Mucosa of stomach (tissue), 1 donor: ENCODE data around the gene TIGD7.

Experiments used
- H3K27me3 ChIP-seq: one replicate; pipeline ENCODE4 v1.7.0; 2013; ENCODE audit warnings: mild to moderate bottlenecking, low read length; ENCODE audit not compliant: control insufficient read depth, insufficient read depth
- H3K36me3 ChIP-seq: one replicate; pipeline ENCODE4 v1.7.0; 2013; ENCODE audit warnings: low read length; ENCODE audit not compliant: control insufficient read depth, insufficient read depth
- H3K4me1 ChIP-seq: one replicate; pipeline ENCODE4 v1.7.0; 2013; ENCODE audit warnings: mild to moderate bottlenecking, low read length; ENCODE audit not compliant: control insufficient read depth, insufficient read depth
- H3K4me3 ChIP-seq: one replicate; pipeline ENCODE4 v1.7.0; 2013; ENCODE audit warnings: low read length
- H3K9ac ChIP-seq: one replicate; pipeline ENCODE4 v1.7.0; 2013; ENCODE audit warnings: mild to moderate bottlenecking, low read length, moderate library complexity
- H3K9me3 ChIP-seq: one replicate; pipeline ENCODE4 v1.7.0; 2013; ENCODE audit warnings: mild to moderate bottlenecking, low read length, moderate library complexity; ENCODE audit not compliant: control insufficient read depth
- donor health status: Pancreatic carcinoma.

The TIGD7 gene

DNA sequence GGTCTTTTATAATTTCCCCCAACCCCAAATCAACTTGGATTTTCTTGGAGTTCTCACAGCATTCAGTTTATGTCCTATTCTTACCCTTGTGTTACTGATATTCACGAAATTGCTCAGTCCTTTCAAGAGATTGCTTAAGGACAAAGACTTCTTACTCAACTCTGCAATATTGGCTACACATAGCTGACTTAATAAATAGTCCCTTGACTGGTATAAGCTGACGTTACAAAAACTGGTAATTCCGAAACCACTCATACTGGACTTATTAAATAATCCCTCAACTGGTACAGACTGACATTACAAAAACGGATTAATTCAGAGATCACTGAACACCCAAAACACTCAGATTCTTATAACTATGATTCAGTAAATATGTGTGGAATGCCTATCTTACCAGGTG lies 860 bp downstream of the TIGD7 start:
- H3K27me3 ChIP-seq: no peaks in the 10 kb centered on the region
- peak overlapping the region; percentile 75 for H3K4me3 ChIP-seq
- no peak overlapping the region for H3K9ac ChIP-seq
- peaks cover 52% of the 10 kb centered on the region for H3K9me3 ChIP-seq
- peaks cover 7% of the 10 kb centered on the region for H3K36me3 ChIP-seq
- H3K4me1 ChIP-seq: peaks cover 6% of the 10 kb centered on the region

DNA sequence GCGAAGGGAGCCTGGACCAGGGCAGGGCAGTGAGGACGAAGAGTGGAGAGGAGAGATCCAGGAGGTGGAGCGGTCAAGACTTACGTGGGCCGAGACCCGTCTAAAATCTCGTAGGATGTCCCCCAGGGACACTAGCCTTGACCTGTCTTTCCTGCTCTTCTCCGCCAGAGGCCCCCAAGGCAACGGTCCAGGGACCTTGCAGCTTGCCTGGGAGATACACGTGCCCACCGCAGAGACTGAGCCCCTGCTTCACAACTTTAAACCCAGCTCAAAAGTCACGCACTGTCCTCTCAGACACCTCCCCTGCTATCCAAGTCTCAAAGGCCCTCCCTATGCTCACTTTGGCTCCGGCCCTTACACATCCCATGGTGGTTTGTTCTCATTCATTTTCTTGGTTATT lies 9.4 kb downstream of the TIGD7 start:
- Histone ChIP-seq H3K36me3 (peaks cover 3% of the 10 kb centered on the region), H3K9me3 (peaks cover 21% of the 10 kb centered on the region), H3K4me3 (no peak overlapping the region), H3K9ac (no peak overlapping the region), H3K27me3 (no peaks in the 10 kb centered on the region), H3K4me1 (no peaks in the 10 kb centered on the region)

DNA sequence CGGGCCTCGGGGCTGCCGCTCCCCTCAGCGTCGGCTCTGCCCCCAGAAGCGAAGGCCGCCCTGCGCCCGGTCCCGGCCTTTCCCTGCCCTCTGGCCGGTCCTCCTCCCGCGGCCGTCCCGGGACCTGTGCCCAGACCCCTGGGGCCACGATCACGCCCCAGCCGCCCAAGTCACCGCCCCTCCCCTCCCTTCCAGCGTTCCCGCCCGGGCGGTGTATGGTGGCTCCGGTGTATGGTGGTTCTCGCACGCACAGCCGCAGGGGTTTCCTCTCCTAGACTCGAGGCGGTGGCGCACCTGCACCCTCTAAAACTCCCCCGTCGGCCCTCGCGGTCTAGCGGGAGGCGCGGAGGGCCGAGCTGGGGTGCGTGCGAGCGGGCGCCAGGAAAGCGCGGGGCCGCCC lies 10.0 kb downstream of the TIGD7 start:
- no peak overlapping the region for H3K4me3 ChIP-seq
- H3K9me3 ChIP-seq: peaks cover 27% of the 10 kb centered on the region
- peaks cover 8% of the 10 kb centered on the region for H3K36me3 ChIP-seq
- H3K4me1 ChIP-seq: no peaks in the 10 kb centered on the region
- H3K9ac ChIP-seq: no peak overlapping the region
- H3K27me3 ChIP-seq: no peaks in the 10 kb centered on the region

DNA sequence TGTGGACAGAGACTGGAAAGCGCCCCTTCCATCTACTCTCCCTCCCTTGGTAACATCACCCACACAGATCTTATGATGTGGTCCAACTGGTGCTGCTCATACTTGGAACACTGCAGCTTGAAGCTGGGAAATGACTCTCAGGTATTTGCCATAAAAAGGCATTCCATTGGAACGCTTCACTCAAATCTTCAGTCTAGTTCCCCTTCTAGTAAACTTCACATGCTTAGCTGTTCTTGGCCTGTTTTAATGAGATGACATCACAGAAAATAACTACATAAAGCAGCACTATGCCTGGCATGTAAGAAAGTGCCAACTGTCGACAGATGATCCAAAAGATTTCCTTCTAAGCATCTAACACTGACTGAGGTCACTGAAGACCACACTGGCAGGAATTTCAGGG lies 12.6 kb downstream of the TIGD7 start:
- H3K36me3 ChIP-seq: peaks cover 21% of the 10 kb centered on the region
- peaks cover 44% of the 10 kb centered on the region for H3K9me3 ChIP-seq
- H3K27me3 ChIP-seq: no peaks in the 10 kb centered on the region
- no peaks in the 10 kb centered on the region for H3K4me1 ChIP-seq
- no peak overlapping the region for H3K4me3 ChIP-seq
- no peak overlapping the region for H3K9ac ChIP-seq

DNA sequence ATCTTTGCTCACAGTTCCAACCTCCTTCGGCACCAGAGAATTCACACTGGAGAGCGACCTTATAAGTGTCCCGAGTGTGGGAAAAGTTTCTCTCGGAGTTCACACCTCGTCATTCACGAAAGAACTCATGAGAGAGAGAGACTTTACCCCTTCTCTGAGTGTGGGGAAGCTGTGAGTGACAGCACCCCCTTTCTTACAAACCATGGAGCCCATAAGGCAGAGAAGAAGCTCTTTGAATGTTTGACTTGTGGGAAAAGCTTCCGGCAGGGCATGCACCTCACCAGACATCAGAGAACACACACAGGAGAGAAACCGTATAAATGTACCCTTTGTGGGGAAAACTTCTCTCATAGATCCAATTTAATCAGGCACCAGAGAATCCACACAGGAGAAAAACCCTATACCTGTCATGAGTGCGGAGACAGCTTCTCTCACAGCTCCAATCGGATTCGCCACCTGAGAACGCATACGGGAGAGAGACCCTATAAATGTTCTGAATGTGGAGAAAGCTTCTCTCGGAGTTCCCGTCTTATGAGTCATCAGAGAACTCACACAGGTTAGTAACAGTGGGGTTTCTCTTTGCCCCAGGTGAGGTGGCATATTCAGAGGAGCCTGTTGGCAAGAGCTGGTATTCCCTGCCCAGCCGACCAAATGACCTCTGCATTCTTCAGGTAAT lies 15.1 kb downstream of the TIGD7 start:
- H3K4me1 ChIP-seq: no peaks in the 10 kb centered on the region
- H3K27me3 ChIP-seq: no peaks in the 10 kb centered on the region
- no peak overlapping the region for H3K9ac ChIP-seq
- peaks cover 35% of the 10 kb centered on the region for H3K9me3 ChIP-seq
- peaks cover 34% of the 10 kb centered on the region for H3K36me3 ChIP-seq
- peak overlapping the region; percentile 9 for H3K4me3 ChIP-seq

DNA sequence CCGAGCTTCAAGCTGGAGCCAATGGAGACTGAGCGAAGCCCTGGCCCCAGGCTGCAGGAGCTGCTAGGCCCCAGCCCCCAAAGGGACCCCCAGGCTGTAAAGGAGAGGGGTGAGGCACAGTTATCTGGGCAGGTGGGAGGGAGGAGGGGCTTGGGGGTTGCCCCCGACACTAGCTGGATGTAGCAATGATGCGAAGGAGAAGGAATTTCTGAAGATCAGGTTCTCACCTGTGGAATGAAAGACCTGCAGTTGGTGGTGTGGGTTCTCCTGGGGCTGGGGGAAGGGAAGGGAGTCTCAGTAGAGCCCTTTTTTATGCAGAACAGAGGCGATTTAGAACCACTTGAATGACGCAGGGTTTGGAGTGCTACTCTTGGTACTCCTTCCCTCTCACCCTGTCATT lies 20.1 kb downstream of the TIGD7 start:
- no peaks in the 10 kb centered on the region for H3K27me3 ChIP-seq
- no peak overlapping the region for H3K9ac ChIP-seq
- no peak overlapping the region for H3K4me3 ChIP-seq
- peaks cover 25% of the 10 kb centered on the region for H3K36me3 ChIP-seq
- peaks cover 6% of the 10 kb centered on the region for H3K4me1 ChIP-seq
- H3K9me3 ChIP-seq: peaks cover 21% of the 10 kb centered on the region

DNA sequence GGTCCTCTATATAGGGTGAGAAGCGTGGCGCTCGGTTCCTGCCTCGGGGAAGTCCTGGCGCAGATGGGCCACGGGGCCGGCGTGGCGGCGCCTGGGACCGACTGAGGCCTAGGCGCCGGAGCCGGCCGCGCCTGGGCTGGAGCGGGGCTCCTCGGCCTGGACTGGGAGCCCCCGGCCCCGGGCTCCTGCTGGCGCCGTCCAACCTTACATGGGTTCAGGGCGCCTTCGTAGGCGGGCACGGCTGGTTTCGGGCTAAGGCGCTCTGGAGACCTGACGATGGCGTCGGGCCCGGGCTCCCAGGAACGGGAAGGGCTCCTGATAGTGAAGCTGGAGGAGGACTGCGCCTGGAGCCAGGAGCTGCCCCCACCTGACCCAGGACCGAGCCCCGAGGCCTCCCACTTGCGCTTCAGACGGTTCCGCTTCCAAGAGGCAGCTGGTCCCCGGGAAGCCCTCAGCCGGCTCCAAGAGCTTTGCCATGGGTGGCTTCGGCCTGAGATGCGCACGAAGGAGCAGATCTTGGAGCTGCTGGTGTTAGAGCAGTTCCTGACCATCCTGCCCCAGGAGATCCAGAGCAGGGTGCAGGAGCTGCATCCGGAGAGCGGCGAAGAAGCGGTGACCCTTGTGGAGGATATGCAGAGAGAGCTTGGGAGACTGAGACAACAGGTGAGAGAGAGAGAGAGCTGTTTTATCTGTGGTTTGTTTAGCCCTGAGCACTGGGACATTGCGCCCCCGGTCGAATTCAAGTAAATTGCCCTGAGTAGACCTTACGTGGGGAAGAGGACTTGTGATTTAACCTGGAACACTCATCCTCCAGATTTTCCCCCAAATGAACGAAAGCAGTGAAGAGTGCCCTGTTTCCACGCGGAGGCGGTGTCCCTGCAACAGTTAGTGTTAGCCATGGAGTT lies 21.4 kb downstream of the TIGD7 start:
- Histone ChIP-seq H3K9me3 (peaks cover 7% of the 10 kb centered on the region), H3K36me3 (peaks cover 13% of the 10 kb centered on the region), H3K4me1 (peaks cover 6% of the 10 kb centered on the region), H3K27me3 (no peaks in the 10 kb centered on the region), H3K9ac (peak overlapping the region; percentile 81), H3K4me3 (peak overlapping the region; percentile 85)

DNA sequence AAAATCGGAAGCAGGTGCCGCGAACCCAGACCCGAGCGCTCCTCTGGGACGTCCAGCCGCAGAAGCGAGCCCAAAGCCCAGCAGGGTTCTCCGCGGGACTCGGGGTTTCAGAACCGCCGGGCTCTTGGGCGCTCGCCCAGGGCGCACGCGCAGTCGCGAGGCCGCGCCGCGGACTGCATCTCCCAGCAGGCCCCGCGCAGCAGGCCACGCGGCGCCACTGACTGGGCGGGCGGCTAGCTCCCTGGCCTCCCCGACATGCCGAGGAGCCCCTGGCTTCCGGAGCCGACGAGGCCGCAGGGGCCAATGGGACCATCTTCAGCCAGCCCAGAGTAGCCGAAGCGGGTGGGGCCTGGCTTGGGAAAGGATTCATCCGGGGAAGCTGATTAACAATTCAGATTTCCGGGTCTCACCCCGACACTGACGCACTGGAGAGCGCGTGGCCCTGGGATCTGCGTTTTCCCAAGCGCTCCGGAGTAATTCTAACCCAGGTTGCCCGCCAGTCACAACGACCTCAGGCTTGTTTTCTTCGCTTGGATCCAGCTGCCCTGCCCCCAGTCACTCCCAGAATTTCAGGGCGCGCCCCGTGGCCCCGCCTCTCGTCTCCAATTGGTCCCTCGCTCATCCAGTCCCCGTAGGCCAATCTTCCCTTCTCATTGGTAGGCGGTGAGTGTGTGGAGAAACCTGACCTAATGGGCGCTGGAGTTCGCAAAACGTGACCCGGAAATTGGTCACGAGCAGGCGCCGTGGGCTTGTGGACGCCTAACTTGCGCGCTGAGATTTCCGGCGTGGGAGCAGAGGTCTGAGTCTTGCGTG lies 22.3 kb downstream of the TIGD7 start, which contains the start of gene ZNF263:
Gene ZNF263 (plus strand): TSS at position 762 of the 813 bp plus-strand sequence. CDS start 328 bp downstream, outside the sequence.
- Histone ChIP-seq H3K9me3 (no peaks in the 10 kb centered on the region), H3K4me1 (peaks cover 6% of the 10 kb centered on the region), H3K36me3 (peaks cover 13% of the 10 kb centered on the region), H3K9ac (peak within 1 kb of the TSS; percentile 81), H3K27me3 (no peaks in the 10 kb centered on the region), H3K4me3 (peak within 1 kb of the TSS; percentile 85)

DNA sequence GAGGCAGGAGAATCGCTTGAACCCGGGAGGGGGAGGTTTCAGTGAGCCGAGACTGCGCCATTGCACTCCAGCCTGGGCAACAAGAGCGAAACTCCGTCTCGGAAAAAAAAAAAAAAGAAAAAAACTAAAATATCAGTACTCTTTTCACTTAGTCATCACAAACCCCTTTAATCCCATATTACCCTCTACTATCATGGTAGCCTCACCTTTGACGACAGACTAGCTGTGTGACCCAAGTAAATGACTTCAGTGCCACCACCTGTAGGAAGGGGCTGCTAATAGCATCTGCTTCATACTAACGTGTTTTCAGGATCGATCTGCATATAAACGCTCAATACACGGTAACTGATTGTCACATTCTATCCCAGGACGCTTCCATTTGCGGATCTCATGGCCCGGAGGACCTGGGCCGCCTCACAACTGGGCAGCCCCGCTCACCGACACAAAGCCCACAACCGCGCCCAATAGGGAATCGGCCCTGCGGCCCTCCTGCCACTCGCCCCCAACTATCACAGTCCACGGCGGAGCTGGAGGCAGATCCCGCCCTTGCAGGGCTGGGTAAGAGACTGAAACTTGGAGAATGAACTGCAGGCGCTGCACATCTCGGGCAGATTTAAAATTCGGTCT lies 23.0 kb downstream of the TIGD7 start:
- Histone ChIP-seq H3K9me3 (no peaks in the 10 kb centered on the region), H3K4me3 (peak overlapping the region; percentile 85), H3K27me3 (no peaks in the 10 kb centered on the region), H3K9ac (peak overlapping the region; percentile 81), H3K4me1 (peaks cover 6% of the 10 kb centered on the region), H3K36me3 (peaks cover 13% of the 10 kb centered on the region)

DNA sequence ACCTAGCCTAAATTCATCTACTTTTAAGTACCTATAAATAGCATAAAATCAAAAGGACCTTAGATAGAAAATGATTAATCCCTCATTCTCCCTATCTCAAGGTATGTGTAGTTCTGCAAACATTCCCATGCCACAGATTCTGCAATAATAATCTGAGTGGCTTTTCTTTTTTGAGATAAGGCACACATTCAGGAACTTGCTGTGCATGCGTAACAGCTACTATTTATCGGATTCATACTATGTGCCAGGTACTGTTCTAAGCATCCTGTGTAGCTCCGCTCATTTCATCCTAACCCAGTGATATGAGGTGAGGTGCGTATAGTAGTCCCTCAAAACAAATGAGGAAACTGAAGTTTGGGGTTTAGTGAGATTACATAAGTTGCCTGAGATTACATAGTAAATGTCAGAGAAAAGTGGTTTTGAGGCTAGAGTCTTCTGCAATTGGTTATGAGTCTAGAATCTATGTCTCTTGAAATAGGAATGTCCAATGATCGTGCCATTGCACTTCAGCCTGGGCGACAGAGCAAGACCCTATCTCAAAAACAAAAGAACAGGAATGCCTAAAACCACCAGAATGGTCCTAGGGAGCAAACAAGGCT lies 23.9 kb downstream of the TIGD7 start:
- Histone ChIP-seq H3K4me3 (no peak overlapping the region), H3K4me1 (peaks cover 6% of the 10 kb centered on the region), H3K27me3 (no peaks in the 10 kb centered on the region)

DNA sequence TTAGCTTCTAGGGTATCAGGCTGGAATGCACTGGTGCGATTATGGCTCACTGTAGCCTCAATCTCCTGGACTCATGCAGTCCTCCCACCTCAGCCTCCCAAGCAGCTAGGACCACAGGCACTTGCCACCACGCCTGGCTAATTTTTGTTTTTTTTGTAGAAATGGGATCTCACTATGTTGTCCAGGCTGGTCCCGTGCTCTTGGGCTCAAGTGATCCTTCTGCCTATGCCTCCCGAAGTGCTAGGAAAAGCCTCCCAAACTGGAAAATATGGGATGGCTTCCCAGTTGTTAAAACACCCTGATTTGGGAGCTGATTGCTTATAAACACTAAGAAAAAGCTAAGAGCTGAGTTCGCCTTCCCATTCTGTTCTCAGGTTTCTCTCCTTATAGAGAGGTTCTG lies 28.6 kb downstream of the TIGD7 start:
- Histone ChIP-seq H3K36me3 (no peaks in the 10 kb centered on the region), H3K4me3 (no peak overlapping the region), H3K4me1 (no peaks in the 10 kb centered on the region), H3K9ac (no peak overlapping the region), H3K27me3 (no peaks in the 10 kb centered on the region), H3K9me3 (no peaks in the 10 kb centered on the region)

More for the DNA sequence above, 23.9 kb downstream of the TIGD7 start:
- H3K9me3 ChIP-seq: no peaks in the 10 kb centered on the region
- H3K9ac ChIP-seq: no peak overlapping the region
- H3K36me3 ChIP-seq: peaks cover 7% of the 10 kb centered on the region
